GM12891 (cell line): Measurements from ENCODE around the gene RAB24. TPM values are rescaled to one million over a fixed set of nuclear protein-coding genes. Genes with fewer than 3 reads are reported as not detected.

Source experiments
- DNase-seq: peaks from one replicate; pipeline ENCODE4 v3.0.0; 2011; ENCODE audit warnings: low spot score; ENCODE audit not compliant: insufficient read length
- FAIRE-seq: peaks from 2 replicates; lab custom pipeline; 2011; peaks lifted over from hg19 to GRCh38; lab: Jason Lieb, UNC
- PAX5 ChIP-seq: IDR thresholded peaks from 2 replicates; pipeline ENCODE4 v1.6.1; 2011; ENCODE audit warnings: low read length, moderate library complexity, mild to moderate bottlenecking; ENCODE audit not compliant: insufficient read depth, severe bottlenecking
- POLR2A ChIP-seq: IDR thresholded peaks from 2 replicates; pipeline ENCODE4 v1.6.1; 2011; ENCODE audit warnings: low read depth, low read length, control low read depth
- POLR2AphosphoS5 ChIP-seq: IDR thresholded peaks from 2 replicates; pipeline ENCODE4 v1.6.1; 2011; ENCODE audit warnings: low read depth, low read length, control low read depth
- POU2F2 ChIP-seq: IDR thresholded peaks from 2 replicates; pipeline ENCODE4 v1.6.1; 2011; ENCODE audit warnings: low read depth, mild to moderate bottlenecking, control low read depth, low read length, moderate library complexity
- SPI1 ChIP-seq: IDR thresholded peaks from 2 replicates; pipeline ENCODE4 v1.6.1; 2011; ENCODE audit warnings: low read depth, low read length, control low read depth
- TAF1 ChIP-seq: IDR thresholded peaks from 2 replicates; pipeline ENCODE4 v1.6.1; 2011; ENCODE audit warnings: low read depth, low read length, control low read depth
- polyA plus RNA-seq: library from polyadenylated mRNA; unstranded; fragments of >200 nt; gene quantifications from one replicate; pipeline ENCODE4 v1.2.1, GENCODE V29; 2012; ENCODE audit warnings: low read depth, missing spikeins, inconsistent platforms; ENCODE audit not compliant: missing spikeins

RAB24 gene
- 28.4 TPM for polyA plus RNA-seq

GRCh38 chr5:177303121-177303924, at the start of gene RAB24, which contains the start of gene PRELID1:
Gene RAB24, minus strand, starts transcription at chr5:177303719. Its CDS starts 431 bp downstream, at chr5:177303288.
Gene PRELID1, plus strand, starts transcription at chr5:177303799. Its CDS starts 187 bp downstream, at chr5:177303986.
- DNase-seq, result peak; percentile 88
- FAIRE-seq, result peak; percentile 87
- TF ChIP-seq POLR2AphosphoS5, result 0 out of 2 replicates have a peak, but pooled peaks have one; percentile 2
- peak; percentile 54; the same call in 1 of the 2 replicates for TF ChIP-seq POLR2A
- TF ChIP-seq SPI1, result no peak
- TF ChIP-seq POU2F2, result no peak

- DNase-seq, result no peak
- FAIRE-seq, result no peak
- TF ChIP-seq SPI1 (no peak), POLR2A (no peak), TAF1 (no peak)
Observed at GRCh38 chr5:177353093-177353492, 49.6 kb upstream of the RAB24 start.

DNA sequence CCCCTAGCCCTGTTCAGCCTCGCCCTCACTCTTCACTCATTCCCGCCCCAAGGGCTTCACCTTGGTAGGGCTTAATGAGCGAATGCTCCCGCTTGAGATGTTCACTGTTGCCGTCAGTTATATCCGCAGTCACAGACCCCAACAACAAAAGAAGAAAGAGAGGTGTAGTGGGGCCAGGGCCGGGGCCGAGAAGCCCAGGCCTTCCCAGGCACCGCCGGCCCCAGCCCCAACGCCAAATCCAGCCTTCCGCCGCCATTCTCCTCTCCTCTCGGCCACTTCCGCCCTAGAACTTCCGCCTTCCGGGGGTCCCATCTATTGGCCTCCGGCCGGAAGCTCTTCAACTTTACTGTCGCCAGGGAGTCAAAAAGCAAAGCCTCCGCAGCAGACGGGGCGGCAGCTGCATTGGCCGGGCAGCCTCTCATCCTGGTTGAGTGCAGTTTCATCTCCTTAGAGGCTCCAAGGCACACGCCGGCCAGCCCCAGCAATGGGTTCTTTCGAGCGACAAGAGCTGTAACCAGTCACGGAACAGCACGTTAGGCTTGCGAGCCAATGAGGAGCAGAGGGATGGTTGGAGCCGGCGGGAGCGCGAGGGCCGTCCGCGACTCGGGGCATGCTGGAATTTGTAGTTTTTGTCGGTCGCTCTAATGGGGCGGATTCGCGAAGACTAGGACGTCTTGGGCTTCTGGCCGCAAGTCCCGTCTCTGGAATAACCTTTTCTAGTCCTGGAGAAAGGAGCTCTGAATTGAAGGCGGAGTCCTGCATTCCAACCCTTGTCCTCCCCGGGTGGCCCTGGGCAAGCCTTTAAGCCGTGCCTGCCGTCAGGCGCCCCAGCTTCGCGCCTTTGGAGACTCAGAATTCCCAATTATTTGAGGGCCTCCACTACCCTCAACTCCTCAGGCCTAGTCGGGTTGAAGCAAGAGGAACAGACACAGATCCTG, 48.1 kb upstream of the RAB24 start, which contains the start of gene LMAN2:
Gene LMAN2 (minus strand): TSS at position 277 of the 938 bp plus-strand sequence. CDS start 21 bp downstream, at position 256.
- FAIRE-seq (peak; percentile 93), DNase-seq (peak; percentile 90)
- TF ChIP-seq PAX5, result no peak
- TF ChIP-seq POLR2AphosphoS5, result peak; percentile 93
- peak; percentile 83; the same call in 1 of the 2 replicates for TF ChIP-seq POU2F2
- peak; percentile 89 for TF ChIP-seq POLR2A
- TF ChIP-seq SPI1, result peak; percentile 54
- TF ChIP-seq TAF1, result peak; percentile 97

GRCh38 chr5:177350776-177351391, 47.4 kb upstream of the RAB24 start:
- DNase-seq (no peak), FAIRE-seq (no peak)
- TF ChIP-seq TAF1, result no peak
- TF ChIP-seq POU2F2, result no peak
- TF ChIP-seq SPI1, result no peak
- no peak for TF ChIP-seq PAX5
- TF ChIP-seq POLR2A, result no peak
- TF ChIP-seq POLR2AphosphoS5, result no peak

DNA sequence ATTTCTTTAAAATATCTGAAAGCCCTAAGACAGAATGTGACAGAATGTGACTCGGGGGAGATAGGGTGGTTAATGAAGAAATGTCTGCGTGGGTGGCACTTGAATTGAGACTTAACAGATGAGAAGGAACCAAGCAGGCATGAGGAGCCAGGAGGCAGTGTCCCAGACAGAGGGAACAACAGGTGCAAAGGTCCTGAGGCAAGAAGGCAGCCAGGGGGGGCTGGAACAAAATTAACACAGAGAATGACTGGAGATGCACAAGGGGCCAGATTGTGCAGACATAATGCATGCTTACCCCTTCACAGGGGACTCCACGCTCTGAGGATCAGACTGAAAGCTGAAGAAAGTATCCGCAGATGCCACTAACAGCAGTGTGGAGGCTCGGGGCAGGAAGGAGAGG, 46.2 kb upstream of the RAB24 start:
- DNase-seq, result no peak
- no peak for TF ChIP-seq POU2F2
- no peak for TF ChIP-seq TAF1
- no peak for TF ChIP-seq POLR2A
- TF ChIP-seq SPI1, result no peak
- TF ChIP-seq PAX5, result no peak
- TF ChIP-seq POLR2AphosphoS5, result no peak
- no peak for FAIRE-seq

- TF ChIP-seq TAF1, result no peak
- TF ChIP-seq PAX5, result no peak
- no peak for TF ChIP-seq POLR2AphosphoS5
- TF ChIP-seq POLR2A, result no peak
- no peak for TF ChIP-seq SPI1
- FAIRE-seq (no peak), DNase-seq (no peak)
Observed at GRCh38 chr5:177349362-177349647, 45.8 kb upstream of the RAB24 start.

- DNase-seq (no peak), FAIRE-seq (no peak)
- TF ChIP-seq SPI1 (no peak), PAX5 (no peak), TAF1 (no peak), POLR2AphosphoS5 (no peak)
Observed at GRCh38 chr5:177347699-177348098, 44.2 kb upstream of the RAB24 start.

DNA sequence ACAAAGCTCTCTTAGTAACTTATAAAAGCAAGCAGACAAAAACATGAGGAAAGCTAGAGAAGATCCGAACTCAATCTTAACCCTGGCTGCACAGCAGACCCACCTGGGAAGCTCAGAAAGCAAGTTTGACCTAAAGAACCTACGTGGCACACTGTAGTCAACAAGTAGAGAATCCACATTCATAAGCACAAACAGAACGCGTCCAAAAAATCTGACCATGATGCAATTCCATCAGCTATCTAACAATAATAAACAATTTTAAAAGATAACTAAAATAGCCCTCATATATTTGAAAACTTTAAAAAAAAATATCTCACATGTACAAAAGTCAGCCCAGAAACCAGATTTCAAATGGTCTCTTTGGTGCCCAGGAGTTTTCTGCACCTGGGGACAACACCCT, 43.3 kb upstream of the RAB24 start:
- TF ChIP-seq POLR2AphosphoS5 (no peak), POU2F2 (no peak), SPI1 (no peak), POLR2A (no peak), PAX5 (no peak), TAF1 (no peak)
- no peak for FAIRE-seq
- DNase-seq, result no peak

DNA sequence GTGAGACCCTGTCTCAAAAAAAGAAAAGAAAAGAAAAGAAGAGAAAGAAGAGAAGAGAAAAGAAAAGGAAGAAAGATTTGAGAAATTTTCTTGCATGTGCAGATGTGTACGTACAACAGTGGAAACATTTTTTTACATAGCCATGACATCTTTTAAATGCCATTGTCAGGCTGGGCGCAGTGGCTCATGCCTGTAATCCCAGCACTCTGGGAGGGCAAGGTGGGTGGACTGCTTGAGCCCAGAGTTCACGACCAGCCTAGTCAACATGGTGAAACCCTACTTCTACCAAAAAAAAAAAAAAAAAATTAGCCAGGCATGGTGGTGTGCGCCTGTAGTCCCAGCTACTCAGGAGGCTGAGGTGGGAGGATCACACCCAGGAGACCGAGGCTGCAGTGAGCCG, 41.4 kb upstream of the RAB24 start:
- DNase-seq, result no peak
- no peak for FAIRE-seq
- TF ChIP-seq POU2F2 (no peak), TAF1 (no peak), POLR2A (no peak), SPI1 (no peak), PAX5 (no peak), POLR2AphosphoS5 (no peak)
